ENCODE measurements around the gene SYNE1.

SYNE1 gene

DNA sequence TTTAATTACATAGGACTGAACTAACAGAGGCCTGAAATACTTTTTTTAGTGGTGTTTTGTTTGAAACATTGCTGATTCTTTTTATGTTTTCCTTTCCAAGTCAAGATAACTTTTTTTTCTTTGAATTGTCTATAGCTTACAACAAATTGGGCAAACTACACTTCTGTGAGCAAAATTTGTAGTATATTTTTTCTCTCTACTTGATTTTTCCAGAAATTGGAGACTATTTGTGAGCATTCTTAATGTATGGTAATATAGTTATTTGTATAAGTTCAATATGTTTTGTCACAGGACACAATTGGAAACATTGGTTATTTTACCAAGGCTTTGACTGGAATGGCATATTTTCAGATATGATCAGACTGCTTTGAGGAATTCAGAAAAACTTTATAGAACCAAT, 216.5 kb downstream of the SYNE1 start:
- DNase-seq = no peak

GRCh38 chr6:152418551-152418950, 218.6 kb downstream of the SYNE1 start:
- no peak for DNase-seq

DNA sequence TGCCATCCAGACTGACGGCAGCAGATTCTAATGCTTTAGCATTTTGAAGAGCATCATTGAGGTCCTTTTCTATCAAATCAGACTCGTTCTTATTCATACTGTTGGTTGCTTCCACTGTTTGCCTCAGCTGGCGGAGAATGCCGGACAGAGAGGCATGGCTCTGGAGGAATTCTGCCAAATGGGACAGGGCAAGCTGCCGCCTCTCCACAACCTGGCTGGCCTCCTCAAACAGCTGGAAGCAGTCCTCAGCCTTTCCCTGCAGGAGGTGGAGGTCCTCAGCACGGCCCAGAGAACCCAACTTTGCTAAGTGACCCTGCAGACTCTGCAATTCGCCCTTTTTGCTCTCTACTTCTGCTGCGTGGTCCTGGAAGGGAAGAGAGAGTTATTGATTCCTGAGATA, 220.5 kb downstream of the SYNE1 start:
- DNase-seq = no peak

- DNase-seq = no peak
Measured at GRCh38 chr6:152404936-152405595, 232.1 kb downstream of the SYNE1 start.

GRCh38 chr6:152404086-152404857, 232.9 kb downstream of the SYNE1 start:
- no peak for DNase-seq

DNA sequence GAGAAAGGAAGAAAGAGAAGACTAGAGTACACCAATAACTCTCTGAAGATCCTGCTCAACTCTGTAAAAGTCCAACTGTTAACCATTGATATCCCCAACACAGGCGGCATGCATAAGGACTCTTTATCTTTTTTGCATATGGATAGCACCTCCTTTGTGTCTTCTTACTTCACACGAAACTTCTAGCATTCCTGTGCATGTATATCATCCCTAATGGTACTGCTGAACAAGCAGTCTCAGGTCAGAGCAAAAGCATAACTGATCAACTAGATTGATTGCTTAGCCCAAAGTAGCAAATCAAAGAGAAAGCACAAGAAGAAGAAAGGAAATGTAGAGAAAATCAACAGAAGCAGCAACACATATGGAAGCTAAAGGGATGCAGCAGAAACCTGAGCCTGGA, 234.4 kb downstream of the SYNE1 start:
- DNase-seq = no peak

- no peak for DNase-seq
Measured at GRCh38 chr6:152401978-152402377, 235.2 kb downstream of the SYNE1 start.

DNA sequence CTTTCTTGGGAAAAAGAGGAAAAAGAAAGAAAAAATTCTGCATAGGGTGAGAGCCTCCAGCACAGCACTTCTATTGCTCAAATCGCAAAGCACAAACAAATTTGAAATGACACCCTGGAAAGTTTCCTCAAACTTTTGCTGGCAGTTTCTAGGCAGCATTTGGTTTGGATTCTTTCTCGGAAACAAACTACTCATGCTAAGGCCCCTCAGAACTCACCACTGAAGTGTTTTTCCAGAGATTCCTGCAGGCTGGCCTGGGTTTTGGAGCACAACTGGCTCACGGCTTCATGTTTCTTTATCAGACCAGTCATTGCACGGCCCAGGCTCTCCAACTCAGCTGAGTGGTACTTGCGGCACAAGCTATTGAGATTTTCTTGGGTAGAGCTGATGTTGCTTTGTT, 237.8 kb downstream of the SYNE1 start:
- no peak for DNase-seq

GRCh38 chr6:152398993-152399392, 238.2 kb downstream of the SYNE1 start:
- no peak for DNase-seq

DNA sequence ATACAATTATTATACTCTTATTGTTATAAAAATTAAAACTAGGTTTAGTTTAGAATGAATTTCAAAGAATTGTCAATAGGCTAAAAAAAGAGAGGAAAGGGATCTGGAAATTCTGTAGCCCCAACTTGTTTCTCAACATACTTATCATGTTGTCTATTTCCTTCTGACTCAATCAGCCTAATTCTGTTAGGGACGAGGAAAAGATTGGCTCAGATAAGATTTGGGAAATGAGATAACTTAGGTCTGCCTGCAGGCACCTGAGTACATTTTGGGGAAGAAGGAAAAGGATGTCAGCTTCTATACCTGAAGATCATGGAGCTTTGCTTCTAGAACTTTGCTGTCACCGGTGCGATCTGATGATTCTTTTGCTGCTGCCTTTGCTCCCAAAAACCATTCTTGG, 238.8 kb downstream of the SYNE1 start:
- DNase-seq = no peak

DNA sequence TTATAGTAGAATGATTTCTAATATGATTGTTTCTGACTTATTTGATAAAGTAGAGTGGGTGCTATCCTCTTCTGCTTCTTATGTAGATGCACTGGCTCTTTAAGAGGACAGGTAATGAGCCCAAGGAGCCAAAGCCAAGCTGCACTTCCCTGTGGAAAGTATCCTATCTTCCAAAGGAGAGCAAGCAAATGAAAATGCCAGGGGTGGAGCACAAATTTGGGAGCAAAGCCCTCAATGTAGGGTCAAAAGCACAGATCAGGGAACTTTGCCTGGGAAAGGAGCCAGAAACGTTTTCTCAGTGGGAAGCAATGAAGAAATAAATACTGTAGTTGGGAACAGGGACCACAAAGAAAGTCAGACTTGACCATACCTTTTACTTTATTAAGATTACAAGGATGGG, 242.9 kb downstream of the SYNE1 start:
- no peak for DNase-seq

GRCh38 chr6:152391179-152391880, 245.8 kb downstream of the SYNE1 start:
- no peak for DNase-seq

- no peak for DNase-seq
Measured at GRCh38 chr6:152387091-152387490, 250.1 kb downstream of the SYNE1 start.

DNA sequence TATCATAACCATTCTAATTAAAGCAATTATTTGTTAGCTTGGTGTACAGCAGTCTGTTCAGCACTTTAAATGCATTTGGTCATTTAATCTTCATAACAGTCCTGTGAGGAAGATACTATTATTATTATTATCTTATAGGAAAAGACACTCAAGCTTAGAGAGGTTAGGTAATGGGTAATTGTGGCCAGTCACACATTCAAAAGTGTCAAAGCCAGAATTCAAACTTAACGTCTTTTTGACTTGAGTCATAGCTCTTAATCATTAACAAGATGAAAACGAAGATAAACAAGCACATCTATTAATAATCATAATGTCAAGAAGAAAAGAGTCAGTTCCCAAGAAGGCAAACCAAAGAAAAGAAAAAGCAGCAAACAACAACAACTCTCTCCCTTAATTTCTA, 251.0 kb downstream of the SYNE1 start:
- no peak for DNase-seq

DNA sequence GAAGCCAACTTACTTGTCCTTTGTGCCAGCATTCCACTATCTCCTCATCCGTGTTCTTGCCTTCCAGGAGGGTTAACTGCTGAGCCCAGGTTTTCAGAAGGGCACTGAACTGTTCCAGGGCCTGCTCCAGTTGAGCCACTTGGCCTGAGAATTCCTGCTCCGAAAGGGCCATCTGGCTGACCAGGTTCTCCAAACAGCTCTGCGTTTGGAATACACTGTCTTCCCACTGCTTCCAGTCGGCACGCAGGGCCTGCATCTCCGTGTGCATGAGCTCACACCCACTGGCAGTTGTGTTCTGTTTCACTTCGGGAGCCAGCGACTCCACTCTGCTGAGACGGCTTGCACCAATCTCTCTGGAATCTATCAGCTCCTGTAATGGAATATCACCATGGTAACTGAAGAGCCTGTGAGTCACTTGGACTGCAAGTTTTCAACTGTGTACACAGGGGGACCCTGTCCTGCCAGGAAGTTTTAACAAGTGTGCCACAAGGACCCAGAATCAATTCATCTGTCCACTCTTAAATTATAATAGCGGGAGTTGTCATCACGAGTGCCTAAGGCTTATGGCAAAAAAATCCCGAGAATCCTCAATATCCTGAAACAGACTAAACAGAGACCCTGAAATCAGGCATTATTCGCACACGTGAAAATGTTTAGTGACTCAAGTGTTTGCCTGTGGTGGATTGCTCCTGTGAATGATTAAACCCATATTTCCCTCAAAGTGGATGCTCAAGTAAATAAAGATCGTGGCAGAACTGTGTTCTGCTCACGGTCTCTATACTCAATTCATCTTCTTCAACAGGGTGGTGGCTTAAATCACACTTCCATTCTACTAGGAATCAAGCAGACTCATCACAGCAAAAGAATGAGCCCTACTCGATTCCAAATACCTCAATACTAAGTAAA, 255.9 kb downstream of the SYNE1 start:
- DNase-seq = no peak

- no peak for DNase-seq
Measured at GRCh38 chr6:152380351-152380767, 256.8 kb downstream of the SYNE1 start.

DNA sequence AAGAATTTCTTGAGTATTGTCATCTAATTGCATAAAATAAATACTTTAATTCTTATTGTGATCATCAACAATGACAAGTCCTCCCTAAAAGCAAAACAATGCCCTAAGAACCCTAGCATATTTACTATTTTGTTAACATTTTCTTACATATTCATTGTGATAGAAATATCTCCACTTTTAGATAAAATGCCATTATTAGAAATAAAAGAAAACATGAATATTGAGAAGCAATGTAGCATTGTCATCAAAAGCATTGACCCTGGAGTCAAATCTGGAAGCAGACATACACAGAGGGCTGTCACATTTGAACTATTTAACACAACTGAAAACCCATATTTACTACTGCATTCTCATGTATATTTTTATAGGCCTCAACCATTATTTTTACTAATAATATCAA, 257.7 kb downstream of the SYNE1 start:
- DNase-seq = no peak

DNA sequence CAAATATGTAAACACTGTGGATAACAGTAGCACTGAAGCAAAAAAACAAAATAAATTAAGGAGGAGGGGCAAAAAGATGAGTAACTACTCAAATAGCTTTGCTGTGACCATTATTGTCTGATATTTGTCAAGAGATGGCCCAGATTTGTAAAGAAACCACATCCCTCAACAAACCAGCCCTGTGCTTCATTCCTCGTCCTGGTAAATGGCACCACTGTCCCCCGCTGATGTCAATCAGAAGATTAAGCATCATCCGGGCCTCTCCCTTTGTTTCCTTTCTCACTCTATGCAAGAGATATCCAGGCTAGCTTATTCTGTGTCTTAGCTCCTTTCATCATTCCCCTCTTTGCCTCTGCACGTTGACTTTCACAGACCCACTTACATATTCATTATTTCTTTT, 259.0 kb downstream of the SYNE1 start:
- DNase-seq = no peak

DNA sequence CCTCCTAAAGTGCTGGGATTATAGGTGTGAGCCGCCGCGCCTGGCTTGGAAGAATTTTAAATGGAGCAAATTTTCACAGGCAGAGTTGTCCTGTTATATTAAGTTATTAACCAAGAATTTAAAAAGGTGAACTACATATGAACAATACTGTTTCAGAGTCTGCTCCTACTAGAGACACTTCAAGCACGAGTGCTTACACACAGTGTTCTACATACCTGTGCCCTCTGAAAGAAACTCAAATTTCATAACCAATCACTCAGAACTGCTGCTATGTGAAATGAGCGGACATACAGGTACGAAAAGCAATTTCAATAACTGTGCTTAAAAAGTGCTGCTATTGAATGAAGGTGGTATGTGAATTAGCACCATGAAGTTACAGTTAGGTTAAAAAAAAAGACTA, 262.0 kb downstream of the SYNE1 start:
- no peak for DNase-seq

DNA sequence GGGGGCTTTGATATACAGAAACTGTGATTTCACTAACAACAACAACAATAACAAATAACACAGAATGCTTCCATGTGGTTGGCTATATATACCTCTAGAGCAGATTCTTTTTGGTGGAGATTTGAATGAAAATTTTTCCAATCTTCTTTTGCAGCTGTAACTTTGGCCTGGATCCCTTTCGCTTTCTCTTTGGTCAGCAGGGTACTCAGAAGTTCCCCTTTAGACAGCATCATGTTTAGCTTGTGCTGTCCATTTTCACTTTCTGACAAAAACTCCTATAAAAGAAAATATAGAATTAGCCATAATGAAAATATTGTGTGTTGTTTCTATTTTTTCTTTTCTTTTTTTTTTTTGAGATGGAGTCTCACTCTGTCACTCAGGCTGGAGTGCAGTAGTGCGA, 264.2 kb downstream of the SYNE1 start:
- no peak for DNase-seq

DNA sequence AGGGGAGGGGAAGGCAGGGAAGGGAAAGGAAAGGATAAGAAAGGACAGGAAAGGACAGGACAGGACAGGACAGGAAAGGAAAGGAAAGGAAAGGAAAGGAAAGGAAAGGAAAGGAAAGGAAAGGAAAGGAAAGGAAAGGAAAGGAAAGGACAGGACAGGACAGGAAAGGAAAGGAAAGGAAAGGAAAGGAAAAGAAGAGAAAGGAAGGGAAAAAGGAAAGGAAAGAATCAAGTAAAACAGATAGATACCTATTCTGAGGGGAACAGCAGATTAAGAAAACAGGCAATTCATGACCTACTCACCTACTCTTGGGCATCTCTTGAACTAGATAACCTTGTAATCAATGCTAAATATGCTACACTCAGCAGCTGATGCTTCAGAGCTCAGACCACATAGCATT, 265.4 kb downstream of the SYNE1 start:
- no peak for DNase-seq

GRCh38 chr6:152368751-152369624, 268.2 kb downstream of the SYNE1 start:
- DNase-seq = no peak

Measured in activated CD4-positive, alpha-beta T cell treated with anti-CD3 and anti-CD28 coated beads, Interleukin-2, amount 50 U/mL, for 16 hours (primary cell).